Trophoblast cell (in vitro differentiated cells and primary cell): ENCODE data around the gene NUDT19.

ENCODE experiments used
- DNase-seq, 2 donors: peaks; one replicate each; pipeline ENCODE4 v3.0.0-alpha.2; 2016
- H2AFZ ChIP-seq: 2 replicates; pipeline ENCODE4 v1.6.1; 2013; ENCODE audit warnings: low read length, moderate library complexity, mild to moderate bottlenecking; ENCODE audit not compliant: insufficient read depth, poor library complexity
- H2AK5ac ChIP-seq: 2 replicates; pipeline ENCODE4 v1.6.1; 2013; ENCODE audit warnings: mild to moderate bottlenecking, low read length
- H2BK120ac ChIP-seq: 2 replicates; pipeline ENCODE4 v1.6.1; 2013; ENCODE audit warnings: low read length, mild to moderate bottlenecking, moderate library complexity; ENCODE audit not compliant: insufficient read depth, poor library complexity
- H2BK12ac ChIP-seq: 2 replicates; pipeline ENCODE4 v1.6.1; 2013; ENCODE audit warnings: mild to moderate bottlenecking, low read length, moderate library complexity
- H2BK5ac ChIP-seq: 2 replicates; pipeline ENCODE4 v1.6.1; 2013; ENCODE audit warnings: low read length, low read depth, moderate library complexity, mild to moderate bottlenecking; ENCODE audit not compliant: poor library complexity
- H3K14ac ChIP-seq: 2 replicates; pipeline ENCODE4 v1.6.1; 2013; ENCODE audit warnings: mild to moderate bottlenecking, low read length
- H3K18ac ChIP-seq: 2 replicates; pipeline ENCODE4 v1.6.1; 2013; ENCODE audit warnings: mild to moderate bottlenecking, low read length
- H3K23ac ChIP-seq: 2 replicates; pipeline ENCODE4 v1.6.1; 2013; ENCODE audit warnings: low read length
- H3K27ac ChIP-seq: 2 replicates; pipeline ENCODE4 v1.5.1; 2013; ENCODE audit warnings: low read depth, mild to moderate bottlenecking, inconsistent platforms, low read length, moderate library complexity
- H3K27me3 ChIP-seq: 2 replicates; pipeline ENCODE4 v1.6.1; 2013; ENCODE audit warnings: inconsistent platforms, mild to moderate bottlenecking, low read length, moderate library complexity; ENCODE audit not compliant: insufficient read depth
- H3K36me3 ChIP-seq, 2 experiments: 1 replicate in 1 of 2; 2 replicates in 1 of 2; pipeline ENCODE4 v1.6.1; 2013; ENCODE audit warnings: low read length in 2 of 2, mild to moderate bottlenecking in 2 of 2, moderate library complexity in 1 of 2; ENCODE audit not compliant: insufficient read depth in 2 of 2, control insufficient read depth in 1 of 2
- H3K4ac ChIP-seq: 2 replicates; pipeline ENCODE4 v1.6.1; 2013; ENCODE audit warnings: low read depth, mild to moderate bottlenecking, low read length, moderate library complexity
- H3K4me1 ChIP-seq, 2 experiments: 1 replicate in 1 of 2; 2 replicates in 1 of 2; pipeline ENCODE4 v1.6.1; 2013; ENCODE audit warnings: low read length in 2 of 2, mild to moderate bottlenecking in 2 of 2, moderate library complexity in 1 of 2; ENCODE audit not compliant: insufficient read depth in 2 of 2, control insufficient read depth in 1 of 2
- H3K4me2 ChIP-seq: 2 replicates; pipeline ENCODE4 v1.6.1; 2013; ENCODE audit warnings: inconsistent platforms, mild to moderate bottlenecking, low read length, moderate library complexity
- H3K4me3 ChIP-seq: 2 replicates; pipeline ENCODE4 v1.5.1; 2013; ENCODE audit warnings: mild to moderate bottlenecking, low read depth, low read length, inconsistent platforms
- H3K79me1 ChIP-seq: one replicate; pipeline ENCODE4 v1.6.1; 2013; ENCODE audit warnings: low read length
- H3K79me2 ChIP-seq: 2 replicates; pipeline ENCODE4 v1.6.1; 2013; ENCODE audit warnings: low read length, mild to moderate bottlenecking; ENCODE audit not compliant: control insufficient read depth, insufficient read depth, poor library complexity
- H3K9ac ChIP-seq: 2 replicates; pipeline ENCODE4 v1.6.1; 2013; ENCODE audit warnings: mild to moderate bottlenecking, low read length
- H3K9me3 ChIP-seq: 2 replicates; pipeline ENCODE4 v1.6.1; 2013; ENCODE audit warnings: low read depth, mild to moderate bottlenecking, control low read depth, inconsistent platforms, low read length; ENCODE audit not compliant: insufficient read depth
- H4K12ac ChIP-seq: 2 replicates; pipeline ENCODE4 v1.6.1; 2013; ENCODE audit warnings: low read depth, mild to moderate bottlenecking, low read length, moderate library complexity
- H4K8ac ChIP-seq: 2 replicates; pipeline ENCODE4 v1.6.1; 2013; ENCODE audit warnings: low read depth, mild to moderate bottlenecking, low read length, moderate library complexity
- H4K91ac ChIP-seq: one replicate; pipeline ENCODE4 v1.6.1; 2013; ENCODE audit warnings: low read depth, mild to moderate bottlenecking, low read length, moderate library complexity
- WGBS: extraction: QIAGEN DNeasy Blood & Tissue Kit; methylation state at CpG from one replicate; pipeline ENCODE4 v1.1.7; 2013; ENCODE audit warnings: missing lambda C conversion rate; ENCODE audit not compliant: insufficient read length, insufficient coverage; ENCODE audit errors: extremely low coverage; 5-methylcytosine and 5-hydroxymethylcytosine counted together

NUDT19 gene

DNA sequence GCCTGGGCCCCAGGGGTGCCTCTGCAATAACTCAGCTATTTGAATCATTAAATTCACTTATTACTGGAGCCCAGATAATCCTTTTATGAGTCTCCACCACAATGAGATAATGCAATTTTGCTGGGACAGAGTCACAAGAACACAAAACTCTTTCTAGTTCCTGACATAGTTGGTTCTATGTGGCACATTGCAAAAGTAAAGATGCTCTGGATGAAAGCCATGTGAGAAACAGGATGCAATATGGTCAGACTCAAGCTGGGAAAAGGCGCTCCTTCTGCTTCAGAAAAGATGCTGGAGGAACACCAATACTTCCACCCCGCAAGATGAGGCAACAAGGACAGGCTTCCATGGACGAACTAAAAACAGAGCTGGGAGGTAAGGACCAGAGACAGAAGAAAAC lies 22.3 kb upstream of the NUDT19 start:
- no peak overlapping the region for H2AFZ ChIP-seq
- no peak overlapping the region for H3K4me3 ChIP-seq
- H3K27me3 ChIP-seq = no peaks in the 10 kb centered on the region
- no peak overlapping the region for H2AK5ac ChIP-seq
- no peaks in the 10 kb centered on the region for H3K79me1 ChIP-seq
- no peak overlapping the region for H3K18ac ChIP-seq
- no peak overlapping the region for H4K91ac ChIP-seq
- no peak overlapping the region for H4K12ac ChIP-seq
- H3K9me3 ChIP-seq = no peaks in the 10 kb centered on the region
- H3K4ac ChIP-seq = peak overlapping the region; percentile 10
- no peak overlapping the region for H3K9ac ChIP-seq
- peaks cover 6% of the 10 kb centered on the region for H3K79me2 ChIP-seq
- no peak overlapping the region for H3K14ac ChIP-seq
- H4K8ac ChIP-seq = no peak overlapping the region
- H3K4me2 ChIP-seq = no peak overlapping the region
- H3K27ac ChIP-seq = no peak overlapping the region
- H2BK12ac ChIP-seq = no peak overlapping the region
- peaks cover 3 to 5% of the 10 kb centered on the region in 2 experiments for H3K4me1 ChIP-seq
- no peak overlapping the region for H3K23ac ChIP-seq
- DNase-seq = no peak
- no peak overlapping the region for H2BK120ac ChIP-seq
- no peak overlapping the region for H2BK5ac ChIP-seq
- H3K36me3 ChIP-seq = peaks cover 4% of the 10 kb centered on the region in 2 experiments
- WGBS = no CpG with 5 or more reads among the region's 3 CpGs

DNA sequence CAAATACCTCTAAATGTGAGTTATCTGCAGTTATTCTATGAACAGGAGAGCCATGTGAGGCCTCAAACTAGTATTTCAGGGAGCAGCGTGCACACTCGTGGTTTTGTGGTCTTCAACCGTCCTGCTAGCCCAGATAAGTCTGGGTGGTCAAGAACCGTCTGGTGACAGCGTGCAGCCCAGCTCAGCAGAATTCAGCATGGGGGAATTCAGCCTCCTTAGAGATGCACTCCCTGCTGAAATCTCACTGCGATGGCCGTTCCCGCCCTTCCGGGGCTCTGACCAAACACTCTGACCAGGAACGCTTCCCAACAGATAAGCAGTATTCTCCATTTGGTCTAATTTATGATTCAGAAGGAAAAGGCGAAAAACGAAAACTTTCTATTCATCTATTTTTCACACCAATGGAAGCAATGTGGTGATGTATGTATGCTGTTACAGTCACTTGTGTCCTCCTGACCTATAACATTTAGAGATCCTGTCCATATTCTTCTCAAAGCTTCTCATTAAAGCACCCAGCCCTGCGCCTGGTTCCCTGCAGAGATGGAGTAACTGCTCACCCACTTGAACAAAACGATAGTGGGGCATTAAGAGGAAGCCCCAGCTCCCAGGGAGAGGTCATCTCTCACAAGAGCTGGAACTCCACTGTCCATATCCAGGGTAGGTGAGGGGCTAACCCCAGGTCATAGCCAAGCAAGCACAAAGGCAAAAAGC lies 19.6 kb upstream of the NUDT19 start:
- no CpG with 5 or more reads among the region's 14 CpGs for WGBS
- Histone ChIP-seq H3K27me3 (peaks cover 16% of the 10 kb centered on the region), H3K18ac (peak overlapping the region; percentile 5), H3K4me3 (no peak overlapping the region), H2AFZ (no peak overlapping the region), H3K23ac (no peak overlapping the region), H2BK5ac (no peak overlapping the region), H4K12ac (no peak overlapping the region), H3K9me3 (peaks cover 3% of the 10 kb centered on the region), H2BK120ac (no peak overlapping the region), H3K9ac (peak overlapping the region; percentile 22), H3K4me1 (peaks cover 14 to 17% of the 10 kb centered on the region in 2 experiments), H3K4me2 (no peak overlapping the region), H3K14ac (no peak overlapping the region), H3K36me3 (peaks cover under 1 to 2% of the 10 kb centered on the region in 2 experiments), H2BK12ac (no peak overlapping the region), H3K79me1 (peaks cover 5% of the 10 kb centered on the region), H3K27ac (no peak overlapping the region), H4K91ac (no peak overlapping the region), H3K4ac (peak overlapping the region; percentile 6), H3K79me2 (peaks cover 12% of the 10 kb centered on the region), H4K8ac (no peak overlapping the region), H2AK5ac (no peak overlapping the region)
- DNase-seq = no peak

DNA sequence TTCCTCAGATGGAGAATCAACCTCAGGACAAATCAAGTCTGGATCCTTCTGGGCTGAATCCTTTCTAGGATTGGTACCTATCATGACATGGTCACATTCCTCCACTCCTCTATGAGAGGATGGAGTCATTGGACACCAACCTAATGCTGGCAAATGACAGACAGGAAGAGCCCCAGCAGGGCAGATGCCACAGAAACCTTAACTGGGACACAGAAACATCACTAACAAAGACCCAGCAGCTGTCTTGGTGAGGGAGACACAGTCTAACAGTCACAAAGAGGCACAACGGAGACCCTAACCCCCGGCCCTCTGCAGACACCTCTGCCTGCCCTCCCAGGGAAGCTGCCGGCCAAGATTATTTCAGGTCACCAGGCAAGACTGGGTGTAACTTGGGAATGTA lies 18.8 kb upstream of the NUDT19 start:
- no peak overlapping the region for H2BK12ac ChIP-seq
- no peak overlapping the region for H3K4me2 ChIP-seq
- H3K23ac ChIP-seq = no peak overlapping the region
- peaks cover 3% of the 10 kb centered on the region for H3K9me3 ChIP-seq
- DNase-seq = no peak
- H3K27ac ChIP-seq = no peak overlapping the region
- H2BK120ac ChIP-seq = no peak overlapping the region
- no peak overlapping the region for H4K12ac ChIP-seq
- no CpG with 5 or more reads among the region's 3 CpGs for WGBS
- H2BK5ac ChIP-seq = no peak overlapping the region
- no peak overlapping the region for H3K14ac ChIP-seq
- no peak overlapping the region for H2AK5ac ChIP-seq
- H3K4ac ChIP-seq = no peak overlapping the region
- no peak overlapping the region for H3K4me3 ChIP-seq
- H3K4me1 ChIP-seq = peaks cover 14 to 17% of the 10 kb centered on the region in 2 experiments
- H3K18ac ChIP-seq = no peak overlapping the region
- peaks cover 21% of the 10 kb centered on the region for H3K27me3 ChIP-seq
- no peak overlapping the region for H4K91ac ChIP-seq
- no peak overlapping the region for H2AFZ ChIP-seq
- peaks cover 0 to 1% of the 10 kb centered on the region in 2 experiments for H3K36me3 ChIP-seq
- H3K79me1 ChIP-seq = peaks cover 5% of the 10 kb centered on the region
- H4K8ac ChIP-seq = no peak overlapping the region
- no peak overlapping the region for H3K9ac ChIP-seq
- H3K79me2 ChIP-seq = peaks cover 12% of the 10 kb centered on the region

DNA sequence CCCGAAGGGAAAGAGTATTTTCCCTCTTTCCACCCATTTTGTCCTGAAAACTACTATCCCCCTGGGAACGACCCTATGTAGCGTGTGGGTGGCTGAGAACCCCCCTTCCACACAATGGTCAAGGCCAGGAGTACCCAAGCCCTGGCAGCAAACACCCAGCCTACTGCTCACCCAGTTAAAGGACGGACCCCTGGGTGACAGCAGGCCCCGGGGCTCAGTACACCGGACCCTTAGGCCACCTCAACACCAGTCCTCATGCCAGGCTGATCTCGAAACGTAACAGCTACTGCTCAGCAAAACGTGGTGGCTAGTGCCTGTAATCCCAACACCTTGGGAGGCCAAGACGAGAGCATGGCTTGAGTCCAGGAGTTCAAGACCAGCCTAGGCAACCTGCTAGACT lies 18.0 kb upstream of the NUDT19 start:
- Histone ChIP-seq H4K91ac (no peak overlapping the region), H3K4me3 (no peak overlapping the region), H3K4ac (peak overlapping the region; percentile 57), H4K12ac (no peak overlapping the region), H3K18ac (peak overlapping the region; percentile 79), H3K4me1 (peaks cover 14 to 17% of the 10 kb centered on the region in 2 experiments), H3K14ac (no peak overlapping the region), H2BK5ac (no peak overlapping the region), H3K23ac (no peak overlapping the region), H3K79me1 (peaks cover 5% of the 10 kb centered on the region), H3K4me2 (no peak overlapping the region), H3K79me2 (peaks cover 12% of the 10 kb centered on the region), H3K27ac (no peak overlapping the region), H2AK5ac (no peak overlapping the region), H2BK120ac (no peak overlapping the region), H4K8ac (no peak overlapping the region), H2AFZ (peak overlapping the region; percentile 50), H3K9ac (no peak overlapping the region), H3K36me3 (no peaks in the 10 kb centered on the region), H3K27me3 (peaks cover 21% of the 10 kb centered on the region), H3K9me3 (peaks cover 3% of the 10 kb centered on the region), H2BK12ac (no peak overlapping the region)
- no CpG with 5 or more reads among the region's 10 CpGs for WGBS
- no peak for DNase-seq
